Nucleus accumbens (tissue), 56 donors: ENCODE results near the gene MYOT.

Source experiments
- DNase-seq, 56 donors: peaks; one replicate each; lab custom pipeline; 2025; lab: John Stamatoyannopoulos, UW

MYOT gene, protein sequence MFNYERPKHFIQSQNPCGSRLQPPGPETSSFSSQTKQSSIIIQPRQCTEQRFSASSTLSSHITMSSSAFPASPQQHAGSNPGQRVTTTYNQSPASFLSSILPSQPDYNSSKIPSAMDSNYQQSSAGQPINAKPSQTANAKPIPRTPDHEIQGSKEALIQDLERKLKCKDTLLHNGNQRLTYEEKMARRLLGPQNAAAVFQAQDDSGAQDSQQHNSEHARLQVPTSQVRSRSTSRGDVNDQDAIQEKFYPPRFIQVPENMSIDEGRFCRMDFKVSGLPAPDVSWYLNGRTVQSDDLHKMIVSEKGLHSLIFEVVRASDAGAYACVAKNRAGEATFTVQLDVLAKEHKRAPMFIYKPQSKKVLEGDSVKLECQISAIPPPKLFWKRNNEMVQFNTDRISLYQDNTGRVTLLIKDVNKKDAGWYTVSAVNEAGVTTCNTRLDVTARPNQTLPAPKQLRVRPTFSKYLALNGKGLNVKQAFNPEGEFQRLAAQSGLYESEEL

DNA sequence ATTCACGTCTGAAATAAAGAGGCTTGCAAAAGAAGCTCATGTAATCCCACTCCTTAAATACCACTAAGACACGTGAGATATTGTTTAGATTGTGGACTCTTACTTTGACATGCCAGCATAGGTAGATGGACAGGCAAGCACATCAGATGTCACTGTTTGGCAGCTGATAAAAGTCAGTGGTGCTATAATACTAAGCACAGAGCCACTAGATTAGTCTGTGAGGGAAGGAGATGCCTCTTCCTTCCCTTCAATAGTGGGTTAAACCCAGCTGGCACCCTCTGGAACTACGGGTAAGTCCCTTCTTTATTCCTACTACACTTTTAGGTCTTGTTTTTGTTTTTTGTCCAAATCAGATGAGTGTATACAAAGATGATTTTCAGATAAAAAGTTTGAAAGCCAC lies at the start of gene MYOT:
MYOT (plus strand) TSS at position 197 of the 400 bp plus-strand sequence. CDS start 2,792 bp downstream, outside the sequence.
- no peak for DNase-seq

DNA sequence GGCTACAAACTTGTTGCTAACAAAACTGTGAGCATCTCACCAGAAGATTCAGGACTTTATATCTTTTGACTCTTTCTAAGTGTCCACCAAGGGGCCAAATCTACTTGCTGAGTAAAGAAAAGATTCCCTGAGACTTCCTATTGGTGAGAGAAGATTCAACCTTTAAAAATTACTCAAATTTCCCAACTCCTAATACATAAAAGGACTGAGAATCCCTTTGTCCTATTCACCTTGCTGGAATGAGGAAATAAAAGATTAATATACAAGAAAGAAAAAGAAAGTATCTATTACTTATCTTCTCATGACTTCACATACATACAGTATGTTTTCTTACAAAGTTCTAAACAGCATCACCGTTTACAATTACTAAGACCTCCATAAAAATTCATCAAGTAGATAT lies 47.9 kb upstream of the MYOT start:
- no peak for DNase-seq

DNA sequence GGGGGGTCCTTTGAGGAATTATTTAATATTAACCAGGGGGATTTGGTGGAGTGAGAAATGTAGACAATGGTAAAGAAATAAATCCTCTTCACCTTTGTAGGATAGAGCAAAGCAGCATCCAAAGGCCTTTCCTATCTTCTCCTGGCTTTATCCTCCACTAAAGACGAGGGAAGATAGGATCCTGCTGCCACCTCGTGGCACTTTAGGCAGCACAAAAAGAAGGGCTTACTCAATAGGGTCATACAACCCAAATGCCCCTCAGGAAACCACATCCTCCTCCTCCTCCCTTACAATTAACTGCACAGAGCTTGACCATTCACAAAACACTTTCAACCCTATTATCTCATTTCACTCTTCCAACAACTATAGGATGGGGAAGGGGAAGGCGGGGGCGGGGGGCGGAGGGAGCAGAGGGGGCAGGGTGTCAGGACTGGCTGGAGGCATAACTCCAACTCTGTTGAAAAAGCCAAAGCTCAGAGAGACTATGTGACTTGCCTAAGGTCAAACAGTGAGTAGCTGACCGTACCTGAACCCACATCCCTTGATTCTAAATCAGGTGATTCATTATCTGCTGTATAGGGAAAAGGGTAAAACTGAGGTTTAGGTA lies 45.4 kb upstream of the MYOT start:
- DNase-seq = peak in 33 of 56 donors; percentile 6 to 68 (median 18)

DNA sequence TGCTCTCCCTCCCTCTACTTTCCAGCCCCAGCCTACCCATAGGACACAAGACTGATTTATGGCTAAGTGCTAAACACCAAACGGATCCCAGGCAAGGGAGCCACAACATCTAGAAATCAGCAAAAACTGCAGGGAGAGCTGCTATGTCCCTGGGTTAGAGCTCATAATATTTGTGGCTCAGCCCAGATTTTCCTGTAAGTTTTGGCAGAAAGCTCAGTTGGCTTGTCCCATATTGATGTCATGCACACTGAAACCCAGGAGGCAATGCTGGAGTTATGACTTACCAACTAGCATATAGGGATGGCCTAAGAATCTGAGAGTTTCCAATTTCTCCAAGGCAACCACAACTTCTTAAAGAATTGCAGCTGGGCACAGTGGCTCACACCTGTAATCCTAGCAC lies 44.7 kb upstream of the MYOT start:
- no peak for DNase-seq

DNA sequence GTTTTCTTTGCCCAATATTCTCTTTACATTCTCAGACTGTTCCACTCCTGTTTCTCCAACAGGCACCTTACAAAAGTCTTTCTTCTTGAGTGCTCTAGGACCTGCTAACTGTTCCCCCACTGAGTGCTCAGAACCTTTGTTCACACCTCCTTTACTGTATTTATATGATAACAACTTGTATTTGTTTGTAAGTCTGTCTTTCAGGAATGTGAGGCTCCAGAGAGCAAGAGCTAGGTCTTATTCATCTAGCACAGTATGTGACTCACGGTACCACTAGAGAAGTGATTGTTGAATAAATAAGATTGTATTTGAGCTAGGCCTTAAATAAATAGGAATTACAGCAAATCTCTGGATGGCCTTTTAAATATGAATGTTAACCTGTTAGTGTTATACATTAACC lies 42.5 kb upstream of the MYOT start:
- no peak for DNase-seq

DNA sequence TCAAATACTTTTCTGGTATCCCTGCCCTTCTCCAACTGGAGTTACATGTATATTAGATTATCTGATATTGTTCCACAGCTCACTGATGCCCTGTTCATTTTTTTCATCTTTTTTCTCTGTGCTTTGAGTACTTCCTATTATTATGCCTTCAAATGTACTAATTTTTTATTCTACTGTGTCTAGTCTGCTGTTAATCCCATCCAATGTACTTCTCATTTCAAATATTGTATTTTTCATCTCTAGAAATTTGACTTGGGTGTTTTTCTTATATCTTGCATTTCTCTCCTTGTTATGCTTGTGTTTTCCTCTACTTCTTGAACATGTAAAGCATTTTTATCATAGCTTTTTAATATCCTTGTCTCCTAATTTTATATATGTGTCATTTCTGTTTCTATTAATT lies 41.6 kb upstream of the MYOT start:
- no peak for DNase-seq

DNA sequence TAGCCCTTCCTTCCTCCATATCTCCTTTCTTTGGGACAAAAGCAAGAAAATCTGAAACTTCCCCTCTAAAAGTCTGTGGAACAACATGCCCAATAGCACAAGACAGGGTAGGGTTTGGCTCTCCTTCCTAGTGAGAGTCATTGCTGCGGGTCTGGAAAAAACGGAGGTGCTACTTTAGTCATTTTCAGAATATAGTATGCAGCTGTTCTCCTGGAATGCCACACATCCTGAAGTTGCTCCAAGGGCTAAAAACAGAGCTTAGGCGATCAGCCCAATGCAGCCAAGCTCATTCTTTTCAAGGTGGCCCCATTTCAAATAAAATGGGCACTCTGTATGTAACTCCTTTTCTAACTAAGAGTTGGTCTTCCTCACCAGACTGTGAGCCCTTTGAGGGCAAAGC lies 39.5 kb upstream of the MYOT start:
- no peak for DNase-seq

DNA sequence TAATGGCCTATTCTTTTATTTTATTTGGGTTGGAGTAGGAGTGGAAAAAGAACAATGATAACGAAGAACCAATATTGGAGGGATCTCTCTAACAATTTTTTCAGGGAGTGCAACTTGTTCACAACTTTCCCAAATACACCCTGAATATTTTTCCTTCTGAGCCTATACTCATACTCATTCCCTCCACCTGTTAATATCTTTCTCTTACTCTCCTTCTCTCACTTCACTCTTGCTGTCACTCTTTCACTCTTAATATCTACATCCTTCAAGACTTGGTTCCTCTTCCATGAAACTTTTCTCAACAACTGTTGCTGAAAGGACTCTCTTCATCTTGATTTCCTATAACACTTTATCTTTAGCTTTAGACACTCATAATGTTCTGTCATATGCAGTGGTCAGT lies 39.0 kb upstream of the MYOT start:
- no peak for DNase-seq

DNA sequence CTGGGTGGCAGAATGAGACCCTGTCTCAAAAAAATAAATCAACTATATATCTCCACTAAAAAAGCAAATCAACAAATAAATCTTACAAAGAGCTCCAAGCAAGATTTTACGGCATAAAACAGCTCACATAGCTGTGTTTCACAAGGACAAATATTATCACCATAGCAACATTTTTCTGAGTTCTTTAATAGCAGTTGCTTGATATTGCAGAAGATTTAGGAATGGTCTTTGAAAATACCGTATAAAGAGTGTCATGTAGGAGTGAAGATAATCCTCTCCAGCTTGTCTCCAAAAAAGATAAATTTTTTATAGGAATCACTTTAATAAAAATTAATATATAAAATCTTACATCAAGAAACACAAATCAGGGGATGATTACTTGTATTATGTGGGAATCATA lies 36.6 kb upstream of the MYOT start:
- no peak for DNase-seq

DNA sequence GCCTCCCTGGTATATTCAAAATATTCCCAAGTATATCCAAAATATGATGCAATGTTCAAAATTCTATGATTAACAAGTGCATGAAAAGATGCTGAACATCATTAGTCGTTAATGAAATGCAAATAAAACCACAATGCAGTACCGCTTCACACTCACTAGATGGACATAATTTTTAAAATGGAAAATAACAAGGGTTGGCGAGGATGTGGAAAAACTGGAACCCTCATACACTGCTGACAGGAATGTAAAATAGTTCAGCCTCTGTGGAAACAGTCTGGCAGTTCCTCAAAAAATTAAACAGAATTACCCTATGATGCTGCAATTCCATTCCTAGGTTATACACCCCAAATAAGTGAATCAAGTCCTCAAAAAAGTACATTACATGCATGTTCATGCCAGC lies 36.1 kb upstream of the MYOT start:
- no peak for DNase-seq

DNA sequence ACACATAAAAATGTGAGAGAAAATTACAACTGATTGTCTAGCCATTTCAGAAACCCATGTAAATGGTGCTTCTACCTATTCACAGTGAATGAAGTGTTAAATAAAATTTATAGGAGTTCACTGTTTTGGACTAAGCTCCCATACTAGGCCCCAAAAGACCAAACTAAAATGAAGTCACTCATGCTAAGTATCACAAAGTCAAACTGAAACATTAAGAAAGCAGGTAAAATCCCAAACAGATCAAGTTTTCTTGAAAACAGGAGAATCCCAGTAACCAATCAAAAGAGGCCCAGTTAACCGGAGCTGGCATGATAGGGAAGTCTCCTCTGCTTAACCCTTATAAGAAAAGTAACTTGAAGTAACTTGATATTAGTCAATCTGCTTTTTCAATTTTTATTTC lies 35.2 kb upstream of the MYOT start:
- no peak for DNase-seq

DNA sequence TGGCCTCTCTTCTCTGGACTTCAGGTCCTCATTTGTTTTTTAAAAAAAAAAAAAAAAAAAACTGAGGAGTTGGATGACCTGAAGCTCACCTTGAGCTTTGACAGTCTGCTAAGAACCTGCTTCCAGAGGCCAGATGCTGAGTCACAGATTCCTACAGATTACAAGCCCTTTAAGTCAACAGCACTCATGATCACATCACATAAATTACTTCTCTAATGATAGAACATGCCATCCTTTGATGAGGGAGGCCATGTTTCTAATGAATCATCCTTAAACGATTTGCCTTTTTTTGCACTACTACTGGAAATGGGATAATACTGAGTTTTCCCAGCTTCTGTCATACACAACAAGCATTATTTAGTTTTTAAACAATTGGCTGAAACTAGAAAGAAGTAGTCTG lies 34.2 kb upstream of the MYOT start:
- DNase-seq = no peak

DNA sequence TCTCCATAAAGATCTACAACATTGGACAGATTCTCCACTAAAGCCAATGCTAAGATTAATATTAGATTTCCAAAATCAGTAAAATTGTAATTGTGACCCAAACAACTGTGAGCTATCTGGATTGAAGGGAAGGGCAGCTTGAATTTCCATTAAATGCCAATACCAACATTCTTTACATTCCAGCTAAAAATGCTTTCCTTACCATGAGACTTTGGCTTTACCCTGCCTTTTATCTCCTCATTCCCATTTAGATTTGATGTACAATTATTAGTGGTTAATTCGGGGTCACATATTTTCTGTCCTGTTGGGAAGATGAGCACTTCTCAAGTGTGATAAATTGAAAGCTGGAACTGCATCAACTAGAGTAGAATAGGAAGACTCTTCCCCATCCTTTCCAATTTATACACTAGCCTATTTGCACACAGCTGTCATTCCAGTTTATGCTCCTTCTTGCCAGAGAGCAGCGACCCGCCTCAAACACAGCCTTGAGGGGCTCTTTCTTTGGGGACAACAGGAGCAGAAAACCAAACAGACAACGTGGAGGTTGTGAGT lies 33.1 kb upstream of the MYOT start:
- DNase-seq = no peak

DNA sequence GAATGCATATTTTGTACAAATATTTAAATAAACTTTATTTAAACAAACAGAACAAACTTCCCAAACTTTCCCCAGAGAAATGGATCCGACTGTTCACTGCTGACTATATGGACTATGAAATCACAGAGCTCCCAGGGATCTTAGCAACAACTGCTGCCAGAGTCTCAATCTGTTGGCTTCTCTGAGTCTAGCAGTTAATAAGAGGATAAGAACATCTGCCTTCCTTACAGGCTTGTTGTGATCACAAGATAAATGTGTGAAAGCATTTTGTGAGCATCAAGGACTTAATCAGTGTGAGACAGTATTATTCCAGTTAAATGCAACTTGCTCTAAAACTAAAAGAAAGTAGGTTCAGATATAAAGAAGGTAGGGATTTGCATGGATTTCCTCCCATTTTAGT lies 31.4 kb upstream of the MYOT start:
- no peak for DNase-seq

DNA sequence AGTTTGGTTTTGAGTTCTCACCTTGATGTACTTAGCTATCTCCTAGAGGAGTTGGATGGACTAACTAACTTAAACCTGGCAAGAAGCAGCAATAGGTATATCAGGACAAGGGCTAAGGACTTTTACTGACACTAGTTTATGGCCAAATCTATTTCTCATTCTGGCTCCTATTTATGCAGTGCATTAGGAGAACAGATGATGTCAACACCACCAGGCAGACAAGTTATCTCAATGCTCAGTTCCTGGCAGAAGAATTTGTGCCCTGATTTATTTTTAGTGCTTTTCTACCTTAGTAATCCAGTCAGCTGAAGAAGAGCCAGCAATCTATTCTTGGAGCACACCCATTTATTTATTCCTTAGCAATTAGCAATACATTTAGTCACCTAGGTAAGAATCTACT lies 30.7 kb upstream of the MYOT start:
- DNase-seq = peak in 1 of 56 donors; percentile 6

DNA sequence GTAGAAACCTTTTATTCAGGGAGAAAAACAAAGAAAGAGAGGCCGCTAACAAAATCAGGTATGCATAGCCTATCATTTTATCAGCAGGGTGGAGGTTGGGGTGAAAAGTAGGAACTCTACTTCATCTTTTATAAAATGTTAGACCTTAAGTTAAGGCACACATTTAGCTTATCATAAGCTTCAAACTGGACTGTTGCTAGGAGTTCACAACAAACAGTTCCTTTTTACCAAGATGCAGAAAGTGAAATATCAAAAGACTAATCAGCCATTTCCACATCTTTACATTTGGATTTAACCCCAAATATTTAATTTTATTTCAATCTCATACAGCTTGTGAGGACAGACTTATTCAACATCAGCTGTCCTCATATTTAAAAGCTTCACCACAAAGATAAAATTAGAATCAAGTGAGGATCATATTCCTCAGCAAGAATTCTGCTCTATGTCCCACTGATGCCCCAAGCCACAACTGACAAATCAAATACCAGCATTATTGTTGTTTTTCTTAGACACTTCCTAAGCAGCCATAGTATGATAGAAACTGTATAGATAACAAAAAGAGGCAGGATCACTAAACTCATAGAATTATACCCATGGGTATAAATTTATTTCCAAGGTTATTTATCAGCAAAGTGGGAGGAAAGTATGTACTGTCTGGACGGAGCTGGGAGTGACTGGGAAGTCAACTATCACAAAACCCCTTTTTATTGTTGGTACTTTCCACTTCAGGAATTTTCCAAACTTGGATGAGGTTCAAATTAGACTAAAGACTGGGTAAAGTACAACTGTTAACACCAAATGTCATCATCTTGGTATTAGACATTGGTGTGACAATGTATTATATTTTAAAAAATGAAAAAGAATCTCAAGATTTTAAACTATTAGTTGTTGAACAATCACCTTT lies 29.9 kb upstream of the MYOT start:
- no peak for DNase-seq

DNA sequence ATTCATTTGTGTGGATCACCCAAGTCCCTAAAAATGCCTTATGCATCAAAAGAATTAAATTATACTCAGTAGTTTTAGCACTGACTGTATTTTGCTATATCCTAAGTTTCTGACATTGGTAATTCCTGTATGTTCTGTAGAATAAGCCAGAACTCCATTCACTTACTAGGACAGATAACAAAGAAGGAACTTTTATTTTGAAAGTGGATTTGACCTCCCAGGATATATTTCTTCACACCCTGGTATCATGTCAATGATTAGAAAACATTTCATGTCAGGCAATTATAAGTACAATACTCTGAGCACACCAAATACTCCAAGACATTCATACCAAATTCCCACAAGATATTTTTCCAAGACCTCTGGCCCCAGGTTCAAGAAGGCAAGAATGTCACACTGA lies 28.7 kb upstream of the MYOT start:
- no peak for DNase-seq

DNA sequence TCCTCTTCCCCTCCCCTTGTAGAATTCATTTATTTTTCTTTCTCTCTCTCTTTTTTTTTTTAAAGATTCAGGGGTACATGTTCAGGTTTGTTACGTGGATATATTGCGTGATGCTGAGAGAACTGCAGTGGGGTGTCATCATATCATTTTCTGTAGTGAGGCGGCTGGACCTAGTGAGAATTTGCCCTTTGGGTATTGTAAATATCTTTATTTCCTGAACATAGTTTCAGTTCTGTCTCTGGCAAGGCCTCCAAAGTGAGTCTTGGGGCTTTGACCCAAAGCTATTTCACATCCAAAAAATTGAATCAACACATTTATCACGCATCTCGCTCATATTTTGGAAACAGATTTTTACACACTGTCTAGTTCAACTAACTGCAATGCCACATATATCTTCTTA lies 25.4 kb upstream of the MYOT start:
- no peak for DNase-seq

DNA sequence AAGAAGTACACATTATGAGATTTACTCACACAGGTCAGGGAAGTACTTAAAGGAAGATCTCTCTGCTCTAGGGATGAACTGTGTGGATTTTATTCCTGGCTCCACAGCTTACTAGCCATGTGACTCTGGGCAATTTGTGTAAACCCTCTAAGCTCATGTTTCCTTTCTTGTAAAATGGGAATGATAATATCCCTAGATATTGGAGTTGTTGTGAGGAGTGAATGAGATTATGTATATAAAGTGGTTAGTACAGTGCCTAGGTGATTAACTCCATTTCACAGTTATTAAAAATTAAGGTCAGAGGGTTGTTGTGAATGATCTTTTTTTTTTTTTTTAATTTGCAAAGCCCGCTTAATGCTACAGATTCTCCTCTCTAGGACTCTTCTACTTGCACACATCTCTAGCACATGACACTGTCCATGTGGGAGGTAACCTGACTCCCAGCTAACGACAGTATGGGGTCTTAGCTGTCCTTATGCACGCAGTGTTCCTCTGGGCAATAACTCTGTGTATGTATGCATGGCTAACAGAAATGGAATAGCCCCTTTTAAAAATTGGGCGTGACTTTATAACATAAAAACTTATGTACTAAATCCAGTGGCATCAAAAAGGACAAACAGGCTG lies 23.9 kb upstream of the MYOT start:
- no peak for DNase-seq

DNA sequence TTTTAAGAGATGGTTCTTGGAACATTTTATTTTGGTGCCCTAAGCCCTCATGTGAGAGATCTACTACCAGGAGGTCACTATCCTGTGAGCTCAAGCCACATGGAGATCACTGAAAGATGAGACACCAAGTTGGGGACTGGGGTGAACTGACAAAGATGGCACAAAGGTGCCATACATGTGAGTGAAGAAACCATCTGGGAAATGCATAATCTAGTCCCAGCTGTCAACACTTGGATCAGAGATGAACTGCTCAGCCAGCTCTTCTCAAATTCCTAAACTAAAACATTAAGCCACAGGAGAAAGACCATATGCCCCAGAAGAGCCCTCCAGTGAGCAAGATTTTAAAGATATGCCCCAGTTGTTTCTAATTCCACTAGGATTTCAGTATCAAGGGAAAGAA lies 22.2 kb upstream of the MYOT start:
- no peak for DNase-seq
